AG09319 (cell line): Measurements from ENCODE around the gene MT3.

Experiments
- DNase-seq: peaks from one replicate; pipeline ENCODE4 v3.0.0-alpha.2; 2010; ENCODE audit warnings: low read depth; ENCODE audit errors: extremely low read depth
- TF ChIP-seq, protein P1 (sequence below): IDR thresholded peaks from 2 replicates; pipeline ENCODE4 v1.5.1; 2011; ENCODE audit warnings: low read depth, mild to moderate bottlenecking, inconsistent platforms, low read length, moderate library complexity

Gene MT3

DNA sequence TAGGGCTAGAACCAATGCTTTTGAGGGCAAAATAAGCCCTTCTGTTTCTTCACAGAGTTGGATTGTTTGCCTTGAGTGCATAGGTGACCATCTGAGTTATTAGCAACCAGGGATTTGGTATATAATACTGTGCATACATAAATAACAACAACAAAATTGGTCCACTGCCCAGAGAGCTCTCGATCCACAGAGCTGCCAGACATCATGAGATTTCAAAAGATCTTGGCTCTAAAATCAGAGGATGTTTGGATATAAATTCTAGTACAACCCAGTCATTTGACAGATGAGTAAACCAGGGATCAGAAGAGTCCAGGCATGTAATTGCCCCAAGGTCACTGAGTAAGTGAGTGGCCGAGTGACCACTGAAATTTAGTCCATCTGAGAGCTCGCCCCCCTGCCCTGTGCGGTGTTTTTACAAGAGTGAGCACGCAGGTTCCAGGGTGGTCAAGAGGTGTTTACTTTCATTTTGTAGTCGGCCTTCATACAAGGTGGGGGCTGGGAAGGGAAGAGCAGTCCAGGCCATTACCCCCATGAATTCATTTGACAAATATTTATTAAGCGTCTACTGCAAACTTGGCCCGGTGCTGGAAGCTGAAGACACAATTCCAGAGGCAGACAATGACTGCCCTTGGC lies 17.3 kb downstream of the MT3 start:
- TF ChIP-seq, protein P1, sequence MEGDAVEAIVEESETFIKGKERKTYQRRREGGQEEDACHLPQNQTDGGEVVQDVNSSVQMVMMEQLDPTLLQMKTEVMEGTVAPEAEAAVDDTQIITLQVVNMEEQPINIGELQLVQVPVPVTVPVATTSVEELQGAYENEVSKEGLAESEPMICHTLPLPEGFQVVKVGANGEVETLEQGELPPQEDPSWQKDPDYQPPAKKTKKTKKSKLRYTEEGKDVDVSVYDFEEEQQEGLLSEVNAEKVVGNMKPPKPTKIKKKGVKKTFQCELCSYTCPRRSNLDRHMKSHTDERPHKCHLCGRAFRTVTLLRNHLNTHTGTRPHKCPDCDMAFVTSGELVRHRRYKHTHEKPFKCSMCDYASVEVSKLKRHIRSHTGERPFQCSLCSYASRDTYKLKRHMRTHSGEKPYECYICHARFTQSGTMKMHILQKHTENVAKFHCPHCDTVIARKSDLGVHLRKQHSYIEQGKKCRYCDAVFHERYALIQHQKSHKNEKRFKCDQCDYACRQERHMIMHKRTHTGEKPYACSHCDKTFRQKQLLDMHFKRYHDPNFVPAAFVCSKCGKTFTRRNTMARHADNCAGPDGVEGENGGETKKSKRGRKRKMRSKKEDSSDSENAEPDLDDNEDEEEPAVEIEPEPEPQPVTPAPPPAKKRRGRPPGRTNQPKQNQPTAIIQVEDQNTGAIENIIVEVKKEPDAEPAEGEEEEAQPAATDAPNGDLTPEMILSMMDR = no peak
- no peak for DNase-seq

DNA sequence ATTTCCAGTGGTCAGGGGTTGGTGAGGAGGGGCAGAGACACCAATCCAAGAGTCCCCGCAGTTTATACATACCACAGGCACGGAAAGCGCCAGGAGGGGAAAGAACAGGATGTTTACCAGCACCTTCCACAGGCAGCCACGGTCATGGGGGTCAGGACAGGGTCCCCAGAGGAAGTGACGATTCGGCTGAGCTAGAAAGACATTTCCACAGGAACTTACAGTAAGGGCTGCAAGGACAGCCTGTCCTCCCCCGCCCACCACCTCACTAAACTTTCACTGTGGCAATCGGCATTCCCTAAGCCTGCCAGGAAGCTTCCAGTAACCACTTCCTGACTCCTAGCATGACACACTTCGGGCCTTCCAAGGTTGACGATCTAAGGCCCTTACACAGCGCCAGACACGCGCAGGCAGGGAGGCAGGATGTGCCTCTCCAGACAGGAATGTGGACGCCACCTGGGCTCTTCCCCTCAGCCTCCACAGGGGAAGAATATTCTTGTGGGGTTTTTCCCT lies 17.8 kb downstream of the MT3 start:
- TF ChIP-seq, protein P1 = no peak
- peak; percentile 90 for DNase-seq

DNA sequence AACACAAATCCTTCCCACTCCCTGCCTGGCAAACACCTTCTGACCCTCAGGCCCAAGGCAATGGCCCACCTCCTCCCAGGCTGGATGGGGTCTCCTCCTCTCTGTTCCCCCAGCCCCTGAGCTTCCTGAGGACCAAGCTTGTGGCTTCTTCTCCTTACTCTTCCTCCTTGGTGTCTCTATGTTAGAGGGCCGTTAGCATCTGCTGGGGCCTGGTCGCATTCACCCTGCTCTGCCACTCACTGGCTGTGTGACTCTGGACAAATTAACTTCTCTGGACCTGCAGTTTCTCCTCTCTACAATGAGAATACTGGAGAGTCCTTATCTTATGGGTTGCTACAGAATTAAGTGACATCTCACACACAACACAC lies 18.3 kb downstream of the MT3 start:
- TF ChIP-seq, protein P1 = no peak
- no peak for DNase-seq

DNA sequence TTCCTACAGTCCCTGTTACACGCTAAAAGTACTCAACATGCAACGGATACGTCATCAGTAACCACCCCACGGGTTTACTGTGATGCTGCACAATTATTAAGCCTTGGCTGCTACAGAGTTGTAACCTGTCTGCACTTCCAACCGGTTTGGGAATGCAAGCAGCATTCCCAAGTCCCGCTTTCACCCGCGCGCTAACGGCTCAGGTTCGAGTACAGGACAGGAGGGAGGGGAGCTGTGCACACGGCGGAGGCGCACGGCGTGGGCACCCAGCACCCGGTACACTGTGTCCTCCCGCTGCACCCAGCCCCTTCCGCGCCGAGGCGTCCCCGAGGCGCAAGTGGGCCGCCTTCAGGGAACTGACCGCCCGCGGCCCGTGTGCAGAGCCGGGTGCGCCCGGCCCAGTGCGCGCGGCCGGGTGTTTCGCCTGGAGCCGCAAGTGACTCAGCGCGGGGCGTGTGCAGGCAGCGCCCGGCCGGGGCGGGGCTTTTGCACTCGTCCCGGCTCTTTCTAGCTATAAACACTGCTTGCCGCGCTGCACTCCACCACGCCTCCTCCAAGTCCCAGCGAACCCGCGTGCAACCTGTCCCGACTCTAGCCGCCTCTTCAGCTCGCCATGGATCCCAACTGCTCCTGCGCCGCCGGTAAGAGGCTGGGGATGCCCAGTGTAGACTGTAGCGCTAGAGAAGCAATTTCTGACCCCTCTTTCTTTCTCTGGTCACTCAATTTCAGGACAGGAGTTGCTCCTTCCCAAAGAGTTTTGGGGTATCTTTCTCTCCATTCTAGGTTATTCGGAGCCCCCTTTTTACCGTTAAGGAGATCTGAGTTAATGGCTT lies 18.9 kb downstream of the MT3 start, which contains the start of gene MT2A:
MT2A (plus strand) TSS at position 542 of the 833 bp plus-strand sequence; CDS start at position 614, 72 bp downstream.
- DNase-seq = peak; percentile 90
- TF ChIP-seq, protein P1 = no peak

GRCh38 chr16:56608876-56609462 lies 19.6 kb downstream of the MT3 start:
- no peak for DNase-seq
- TF ChIP-seq, protein P1 = no peak

- TF ChIP-seq, protein P1 = no peak; the same call in 1 of the 2 replicates
- no peak for DNase-seq
Observed at GRCh38 chr16:56609463-56609921, 20.2 kb downstream of the MT3 start.
